Chondrocyte (in vitro differentiated cells): Measurements from ENCODE around the gene HIPK4. TPM values are rescaled to one million over a fixed set of nuclear protein-coding genes. Genes with fewer than 3 reads are reported as not detected.
"Not testable (repeated sequence)": the region's sequence is repeated elsewhere in the genome, so short reads cannot be mapped to it uniquely, and the experiment has no call there.

Experiments
- DNase-seq: peaks from one replicate; pipeline ENCODE4 v3.0.0; 2021; ENCODE audit warnings: mixed read lengths, low spot score
- H3K27ac Mint-ChIP-seq: one replicate; pipeline ENCODE4 v1.8.0; 2021; ENCODE audit warnings: mild to moderate bottlenecking, moderate library complexity, mixed read lengths; ENCODE audit not compliant: unreplicated experiment
- H3K27me3 Mint-ChIP-seq: 2 replicates; pipeline ENCODE4 v1.8.0; 2021; ENCODE audit warnings: low read depth, mixed read lengths
- H3K36me3 Mint-ChIP-seq: 2 replicates; pipeline ENCODE4 v1.8.0; 2021; ENCODE audit warnings: low read depth, mixed read lengths
- H3K4me1 Mint-ChIP-seq: 2 replicates; pipeline ENCODE4 v1.8.0; 2021; ENCODE audit warnings: low read depth, mild to moderate bottlenecking, mixed read lengths
- H3K4me3 Mint-ChIP-seq: one replicate; pipeline ENCODE4 v1.8.0; 2021; ENCODE audit warnings: mild to moderate bottlenecking, moderate library complexity, mixed read lengths; ENCODE audit not compliant: unreplicated experiment
- H3K9me3 Mint-ChIP-seq: 2 replicates; pipeline ENCODE4 v1.8.0; 2021; ENCODE audit warnings: low read depth, mixed read lengths
- CTCF ChIP-seq: fragments of 200-600 bp; sonication (generic); IDR thresholded peaks from 2 replicates; pipeline ENCODE4 v1.5.0; 2021; ENCODE audit warnings: antibody characterized with exemption, mild to moderate bottlenecking, moderate library complexity
- total RNA-seq: library from RNA; stranded (reverse); gene quantifications from 3 replicates; pipeline ENCODE4 v1.2.1, GENCODE V29; 2021

Gene HIPK4
- total RNA-seq, 1 donor from 2014 or later: 0.20 TPM

GRCh38 chr19:40377876-40378385 is 12.1 kb downstream of the HIPK4 start:
- Mint-ChIP-seq H3K36me3 (peaks cover 14% of the 10 kb centered on the region), H3K9me3 (no peaks in the 10 kb centered on the region), H3K4me1 (no peaks in the 10 kb centered on the region), H3K27ac (no peak overlapping the region), H3K27me3 (no peaks in the 10 kb centered on the region), H3K4me3 (no peak overlapping the region)
- DNase-seq: no peak
- no peak for TF ChIP-seq CTCF

GRCh38 chr19:40376286-40376862 is 13.6 kb downstream of the HIPK4 start:
- H3K27ac Mint-ChIP-seq: no peak overlapping the region

GRCh38 chr19:40374084-40374483 is 15.9 kb downstream of the HIPK4 start:
- Mint-ChIP-seq H3K27ac (no peak overlapping the region), H3K4me3 (no peak overlapping the region), H3K9me3 (no peaks in the 10 kb centered on the region), H3K27me3 (no peaks in the 10 kb centered on the region), H3K36me3 (peaks cover 28% of the 10 kb centered on the region), H3K4me1 (peaks cover 3% of the 10 kb centered on the region)
- TF ChIP-seq CTCF: no peak
- no peak for DNase-seq

More at GRCh38 chr19:40376286-40376862, 13.6 kb downstream of the HIPK4 start:
- no peak for DNase-seq
- Mint-ChIP-seq H3K36me3 (peaks cover 21% of the 10 kb centered on the region), H3K9me3 (no peaks in the 10 kb centered on the region), H3K27me3 (no peaks in the 10 kb centered on the region), H3K4me1 (no peaks in the 10 kb centered on the region), H3K4me3 (no peak overlapping the region)
- no peak for TF ChIP-seq CTCF

GRCh38 chr19:40371802-40372122 is 18.2 kb downstream of the HIPK4 start:
- H3K4me3 Mint-ChIP-seq: no peak overlapping the region
- peaks cover 28% of the 10 kb centered on the region for H3K36me3 Mint-ChIP-seq
- no peak for TF ChIP-seq CTCF
- H3K9me3 Mint-ChIP-seq: no peaks in the 10 kb centered on the region
- H3K27me3 Mint-ChIP-seq: no peaks in the 10 kb centered on the region
- H3K4me1 Mint-ChIP-seq: peaks cover 7% of the 10 kb centered on the region
- H3K27ac Mint-ChIP-seq: no peak overlapping the region
- DNase-seq: no peak

GRCh38 chr19:40370997-40371801 is 18.8 kb downstream of the HIPK4 start:
- no peak for DNase-seq
- Mint-ChIP-seq H3K27ac (no peak overlapping the region), H3K4me3 (no peak overlapping the region), H3K27me3 (no peaks in the 10 kb centered on the region), H3K9me3 (no peaks in the 10 kb centered on the region), H3K4me1 (peaks cover 11% of the 10 kb centered on the region), H3K36me3 (peaks cover 28% of the 10 kb centered on the region)
- no peak for TF ChIP-seq CTCF

- H3K36me3 Mint-ChIP-seq: peaks cover 28% of the 10 kb centered on the region
- H3K27ac Mint-ChIP-seq, H3K27me3 Mint-ChIP-seq, DNase-seq, H3K4me3 Mint-ChIP-seq, H3K9me3 Mint-ChIP-seq: not testable (repeated sequence)
- peaks cover 18% of the 10 kb centered on the region for H3K4me1 Mint-ChIP-seq
These were observed 19.7 kb downstream of the HIPK4 start for GRCh38 chr19:40370253-40370652.
